Measurements from ENCODE around the gene DMRT1. TPM values are rescaled to one million over a fixed set of nuclear protein-coding genes. Genes with fewer than 3 reads are reported as not detected.

DMRT1 gene
- total RNA-seq, 1 donor from 2014 or later = not detected

DNA sequence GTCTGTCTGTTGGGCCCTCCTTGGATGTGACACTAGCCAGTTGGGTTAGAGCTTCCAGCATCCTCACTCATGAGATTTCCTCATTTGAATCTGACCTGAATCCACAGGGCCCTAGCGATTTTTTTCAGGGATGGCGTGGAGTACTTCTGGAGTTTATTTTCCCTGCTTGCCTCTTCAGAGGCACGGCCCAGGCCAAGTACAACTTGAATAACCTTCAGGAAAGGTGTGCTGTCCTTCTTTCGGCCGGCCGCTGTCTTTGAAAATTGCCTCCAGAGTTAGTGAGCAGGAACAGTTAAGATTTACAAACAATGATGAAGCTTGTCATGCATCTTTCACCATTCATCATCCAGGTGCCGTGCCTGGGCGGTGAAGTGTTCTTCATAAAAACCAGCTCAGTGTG is 85.5 kb downstream of the DMRT1 start:
- DNase-seq (ENCODE audit: low read depth, low spot score) = no peak
- Mint-ChIP-seq H3K36me3 (ENCODE audit: low read depth) (no peaks in the 10 kb centered on the region), H3K27me3 (ENCODE audit: low read depth) (peaks cover 33% of the 10 kb centered on the region), H3K27ac (ENCODE audit: unreplicated experiment) (no peak overlapping the region), H3K4me3 (no peak overlapping the region), H3K4me1 (no peaks in the 10 kb centered on the region), H3K9me3 (peaks cover 4% of the 10 kb centered on the region)
- TF ChIP-seq, protein P1, sequence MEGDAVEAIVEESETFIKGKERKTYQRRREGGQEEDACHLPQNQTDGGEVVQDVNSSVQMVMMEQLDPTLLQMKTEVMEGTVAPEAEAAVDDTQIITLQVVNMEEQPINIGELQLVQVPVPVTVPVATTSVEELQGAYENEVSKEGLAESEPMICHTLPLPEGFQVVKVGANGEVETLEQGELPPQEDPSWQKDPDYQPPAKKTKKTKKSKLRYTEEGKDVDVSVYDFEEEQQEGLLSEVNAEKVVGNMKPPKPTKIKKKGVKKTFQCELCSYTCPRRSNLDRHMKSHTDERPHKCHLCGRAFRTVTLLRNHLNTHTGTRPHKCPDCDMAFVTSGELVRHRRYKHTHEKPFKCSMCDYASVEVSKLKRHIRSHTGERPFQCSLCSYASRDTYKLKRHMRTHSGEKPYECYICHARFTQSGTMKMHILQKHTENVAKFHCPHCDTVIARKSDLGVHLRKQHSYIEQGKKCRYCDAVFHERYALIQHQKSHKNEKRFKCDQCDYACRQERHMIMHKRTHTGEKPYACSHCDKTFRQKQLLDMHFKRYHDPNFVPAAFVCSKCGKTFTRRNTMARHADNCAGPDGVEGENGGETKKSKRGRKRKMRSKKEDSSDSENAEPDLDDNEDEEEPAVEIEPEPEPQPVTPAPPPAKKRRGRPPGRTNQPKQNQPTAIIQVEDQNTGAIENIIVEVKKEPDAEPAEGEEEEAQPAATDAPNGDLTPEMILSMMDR (conservative IDR thresholded peaks at IDR 0.05) = no peak

- Mint-ChIP-seq H3K27ac (ENCODE audit: unreplicated experiment) (no peak overlapping the region), H3K27me3 (ENCODE audit: low read depth) (peaks cover 27% of the 10 kb centered on the region), H3K36me3 (ENCODE audit: low read depth) (no peaks in the 10 kb centered on the region), H3K4me1 (no peaks in the 10 kb centered on the region), H3K9me3 (peaks cover 4% of the 10 kb centered on the region), H3K4me3 (no peak overlapping the region)
- TF ChIP-seq, protein P1 (conservative IDR thresholded peaks at IDR 0.05) = peak; percentile 67
- DNase-seq (ENCODE audit: low read depth, low spot score) = no peak
Measured at GRCh38 chr9:928363-929042, 87.0 kb downstream of the DMRT1 start.

DNA sequence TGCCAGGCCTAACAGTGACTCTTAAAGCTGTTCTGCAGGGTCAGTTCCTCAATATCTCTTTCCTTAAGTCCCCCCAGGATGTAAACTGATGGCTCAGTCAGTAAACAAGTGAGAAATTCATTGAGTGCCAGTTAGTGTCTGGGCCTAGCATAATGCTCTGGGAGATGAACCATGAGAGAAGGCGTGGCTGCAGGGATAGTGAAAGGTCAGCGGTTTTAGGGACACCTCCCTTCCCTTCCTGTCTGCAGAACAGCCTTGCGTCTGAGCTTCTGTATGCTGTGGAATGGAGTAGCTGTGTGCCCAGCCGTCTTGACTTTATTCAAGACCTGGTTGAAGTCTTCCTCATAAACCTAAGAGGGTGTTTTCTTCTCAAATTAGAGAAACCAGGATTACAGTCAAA is 88.2 kb downstream of the DMRT1 start:
- Mint-ChIP-seq H3K4me3 (no peak overlapping the region), H3K4me1 (no peaks in the 10 kb centered on the region), H3K27ac (ENCODE audit: unreplicated experiment) (no peak overlapping the region), H3K36me3 (ENCODE audit: low read depth) (no peaks in the 10 kb centered on the region), H3K9me3 (peaks cover 4% of the 10 kb centered on the region), H3K27me3 (ENCODE audit: low read depth) (peaks cover 32% of the 10 kb centered on the region)
- TF ChIP-seq, protein P1 (conservative IDR thresholded peaks at IDR 0.05) = no peak
- no peak for DNase-seq (ENCODE audit: low read depth, low spot score)

GRCh38 chr9:933356-933755 is 91.9 kb downstream of the DMRT1 start:
- DNase-seq (ENCODE audit: low read depth, low spot score) = no peak
- Mint-ChIP-seq H3K4me3 (no peak overlapping the region), H3K36me3 (ENCODE audit: low read depth) (no peaks in the 10 kb centered on the region), H3K27ac (ENCODE audit: unreplicated experiment) (no peak overlapping the region), H3K27me3 (ENCODE audit: low read depth) (peaks cover 51% of the 10 kb centered on the region), H3K4me1 (no peaks in the 10 kb centered on the region), H3K9me3 (peaks cover 4% of the 10 kb centered on the region)
- TF ChIP-seq, protein P1 (conservative IDR thresholded peaks at IDR 0.05) = no peak

GRCh38 chr9:935348-935965 is 94.0 kb downstream of the DMRT1 start:
- Mint-ChIP-seq H3K36me3 (ENCODE audit: low read depth) (peaks cover 4% of the 10 kb centered on the region), H3K4me3 (no peak overlapping the region)

More at GRCh38 chr9:935348-935965, 94.0 kb downstream of the DMRT1 start:
- Mint-ChIP-seq H3K9me3 (peaks cover 8% of the 10 kb centered on the region), H3K4me1 (no peaks in the 10 kb centered on the region), H3K27ac (ENCODE audit: unreplicated experiment) (no peak overlapping the region), H3K27me3 (ENCODE audit: low read depth) (peaks cover 61% of the 10 kb centered on the region)
- no peak for DNase-seq (ENCODE audit: low read depth, low spot score)
- TF ChIP-seq, protein P1 (conservative IDR thresholded peaks at IDR 0.05) = no peak
